Right renal pelvis (tissue), 4 donors: ENCODE measurements around the gene HNRNPUL2. TPM values are rescaled to one million over a fixed set of nuclear protein-coding genes. Genes with fewer than 3 reads are reported as not detected.
"Not testable (repeated sequence)": the region's sequence is repeated elsewhere in the genome, so short reads cannot be mapped to it uniquely, and the experiment has no call there.

Experiments used
- DNase-seq, 4 donors: peaks; one replicate each; pipeline ENCODE4 v3.0.0-alpha.2; 2013; ENCODE audit warnings: low read depth in 4 of 4, low spot score in 3 of 4, missing footprints in 1 of 4
- polyA plus RNA-seq, 4 donors: library from polyadenylated mRNA; unstranded; fragments of 120-200 nt; gene quantifications; one replicate each; pipeline ENCODE4 v1.2.1, GENCODE V29; 2013; ENCODE audit not compliant: insufficient read length in 4 of 4

HNRNPUL2 gene
- polyA plus RNA-seq: 10 to 100 TPM; 78.0 to 87.0 (median 84.2) TPM

- DNase-seq: peak; percentile 96 to 97 (median 97)
Observed at GRCh38 chr11:62727165-62727871, at the start of gene HNRNPUL2. HNRNPUL2 (minus strand) TSS chr11:62727457; CDS start chr11:62727156, 301 bp downstream.

- DNase-seq: no peak
Observed at GRCh38 chr11:62775646-62776045, 48.4 kb upstream of the HNRNPUL2 start.

- DNase-seq: no peak
Observed at GRCh38 chr11:62774407-62774806, 47.1 kb upstream of the HNRNPUL2 start.

GRCh38 chr11:62771144-62772021, 44.1 kb upstream of the HNRNPUL2 start, which contains the start of gene TAF6L:
TAF6L (plus strand) TSS chr11:62771396; CDS start chr11:62775784, 4,388 bp downstream.
- peak; percentile 94 to 96 (median 95) for DNase-seq

- DNase-seq: peak in 1 of 4 donors; percentile 25
Observed at GRCh38 chr11:62770778-62771143, 43.5 kb upstream of the HNRNPUL2 start.

- not testable (repeated sequence) for DNase-seq
Observed at GRCh38 chr11:62760867-62761227, 33.6 kb upstream of the HNRNPUL2 start.

GRCh38 chr11:62757846-62758788, 30.9 kb upstream of the HNRNPUL2 start:
- DNase-seq: no peak

- DNase-seq: no peak
Observed at GRCh38 chr11:62755086-62755615, 27.9 kb upstream of the HNRNPUL2 start.

- DNase-seq: peak; percentile 91 to 98 (median 96)
Observed at GRCh38 chr11:62753736-62754603, 26.7 kb upstream of the HNRNPUL2 start, which contains the start of gene ZBTB3. ZBTB3 (minus strand) TSS chr11:62754160; CDS start chr11:62753664, 496 bp downstream.

- DNase-seq: no peak
Observed at GRCh38 chr11:62752994-62753735, 25.9 kb upstream of the HNRNPUL2 start.

- no peak for DNase-seq
Observed at GRCh38 chr11:62752177-62752785, 25.0 kb upstream of the HNRNPUL2 start.

GRCh38 chr11:62749931-62750330, 22.7 kb upstream of the HNRNPUL2 start:
- not testable (repeated sequence) for DNase-seq

GRCh38 chr11:62747475-62748160, 20.4 kb upstream of the HNRNPUL2 start:
- no peak for DNase-seq

- DNase-seq: no peak
Observed at GRCh38 chr11:62737196-62737595, 9.9 kb upstream of the HNRNPUL2 start.

GRCh38 chr11:62732830-62733229, 5.6 kb upstream of the HNRNPUL2 start:
- no peak for DNase-seq

- not testable (repeated sequence) for DNase-seq
Observed at GRCh38 chr11:62730076-62730475, 2.8 kb upstream of the HNRNPUL2 start.
